ENCODE measurements around the gene ACOT13.

Gene ACOT13

DNA sequence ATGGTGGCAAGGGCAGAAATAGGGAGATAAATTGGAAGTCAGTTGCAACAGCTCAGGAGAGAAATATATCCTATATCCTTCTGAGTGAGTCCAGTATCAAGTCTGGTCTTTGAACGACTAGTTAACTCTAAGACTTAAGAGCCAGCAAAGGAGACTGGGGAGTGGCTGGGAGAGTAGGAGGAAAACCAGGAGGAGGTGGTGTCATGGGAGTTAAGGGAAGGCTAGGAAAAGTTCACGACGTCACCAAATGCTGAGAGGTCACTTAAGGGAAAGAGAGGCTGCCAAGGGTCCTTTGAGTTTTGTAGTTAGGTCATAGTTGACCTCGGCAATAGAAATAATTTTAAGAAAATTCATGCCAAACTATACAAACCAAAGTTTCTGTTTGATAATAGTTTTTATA is 25.1 kb downstream of the ACOT13 start:
- TF ChIP-seq TAF1 (IDR thresholded peaks at IDR 0.05; ENCODE audit: low read depth) (no peak), ZBTB7A (IDR thresholded peaks at IDR 0.05; ENCODE audit: low read depth) (no peak), CEBPB (IDR thresholded peaks at IDR 0.05) (no peak), FOXM1 (IDR thresholded peaks at IDR 0.05; ENCODE audit: borderline replicate concordance, low read depth) (no peak), EP300 (IDR thresholded peaks at IDR 0.05; ENCODE audit: borderline replicate concordance) (no peak), TCF12 (IDR thresholded peaks at IDR 0.05; ENCODE audit: low read depth) (no peak), NFIC (IDR thresholded peaks at IDR 0.05) (no peak), YY1 (IDR thresholded peaks at IDR 0.05; ENCODE audit: low read depth) (no peak), TEAD4 (IDR thresholded peaks at IDR 0.05) (no peak), CREB1 (IDR thresholded peaks at IDR 0.05; ENCODE audit: low read depth) (no peak), EGR1 (IDR thresholded peaks at IDR 0.05) (no peak), RAD21 (IDR thresholded peaks at IDR 0.05; ENCODE audit: low read depth) (no peak)
- TF ChIP-seq, protein P1, sequence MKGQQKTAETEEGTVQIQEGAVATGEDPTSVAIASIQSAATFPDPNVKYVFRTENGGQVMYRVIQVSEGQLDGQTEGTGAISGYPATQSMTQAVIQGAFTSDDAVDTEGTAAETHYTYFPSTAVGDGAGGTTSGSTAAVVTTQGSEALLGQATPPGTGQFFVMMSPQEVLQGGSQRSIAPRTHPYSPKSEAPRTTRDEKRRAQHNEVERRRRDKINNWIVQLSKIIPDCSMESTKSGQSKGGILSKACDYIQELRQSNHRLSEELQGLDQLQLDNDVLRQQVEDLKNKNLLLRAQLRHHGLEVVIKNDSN (IDR thresholded peaks at IDR 0.05), result no peak
- TF ChIP-seq, protein P2, sequence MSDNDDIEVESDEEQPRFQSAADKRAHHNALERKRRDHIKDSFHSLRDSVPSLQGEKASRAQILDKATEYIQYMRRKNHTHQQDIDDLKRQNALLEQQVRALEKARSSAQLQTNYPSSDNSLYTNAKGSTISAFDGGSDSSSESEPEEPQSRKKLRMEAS (IDR thresholded peaks at IDR 0.05), result no peak
- TF ChIP-seq, protein P3, sequence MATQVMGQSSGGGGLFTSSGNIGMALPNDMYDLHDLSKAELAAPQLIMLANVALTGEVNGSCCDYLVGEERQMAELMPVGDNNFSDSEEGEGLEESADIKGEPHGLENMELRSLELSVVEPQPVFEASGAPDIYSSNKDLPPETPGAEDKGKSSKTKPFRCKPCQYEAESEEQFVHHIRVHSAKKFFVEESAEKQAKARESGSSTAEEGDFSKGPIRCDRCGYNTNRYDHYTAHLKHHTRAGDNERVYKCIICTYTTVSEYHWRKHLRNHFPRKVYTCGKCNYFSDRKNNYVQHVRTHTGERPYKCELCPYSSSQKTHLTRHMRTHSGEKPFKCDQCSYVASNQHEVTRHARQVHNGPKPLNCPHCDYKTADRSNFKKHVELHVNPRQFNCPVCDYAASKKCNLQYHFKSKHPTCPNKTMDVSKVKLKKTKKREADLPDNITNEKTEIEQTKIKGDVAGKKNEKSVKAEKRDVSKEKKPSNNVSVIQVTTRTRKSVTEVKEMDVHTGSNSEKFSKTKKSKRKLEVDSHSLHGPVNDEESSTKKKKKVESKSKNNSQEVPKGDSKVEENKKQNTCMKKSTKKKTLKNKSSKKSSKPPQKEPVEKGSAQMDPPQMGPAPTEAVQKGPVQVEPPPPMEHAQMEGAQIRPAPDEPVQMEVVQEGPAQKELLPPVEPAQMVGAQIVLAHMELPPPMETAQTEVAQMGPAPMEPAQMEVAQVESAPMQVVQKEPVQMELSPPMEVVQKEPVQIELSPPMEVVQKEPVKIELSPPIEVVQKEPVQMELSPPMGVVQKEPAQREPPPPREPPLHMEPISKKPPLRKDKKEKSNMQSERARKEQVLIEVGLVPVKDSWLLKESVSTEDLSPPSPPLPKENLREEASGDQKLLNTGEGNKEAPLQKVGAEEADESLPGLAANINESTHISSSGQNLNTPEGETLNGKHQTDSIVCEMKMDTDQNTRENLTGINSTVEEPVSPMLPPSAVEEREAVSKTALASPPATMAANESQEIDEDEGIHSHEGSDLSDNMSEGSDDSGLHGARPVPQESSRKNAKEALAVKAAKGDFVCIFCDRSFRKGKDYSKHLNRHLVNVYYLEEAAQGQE (IDR thresholded peaks at IDR 0.05; ENCODE audit: low read depth), result no peak

DNA sequence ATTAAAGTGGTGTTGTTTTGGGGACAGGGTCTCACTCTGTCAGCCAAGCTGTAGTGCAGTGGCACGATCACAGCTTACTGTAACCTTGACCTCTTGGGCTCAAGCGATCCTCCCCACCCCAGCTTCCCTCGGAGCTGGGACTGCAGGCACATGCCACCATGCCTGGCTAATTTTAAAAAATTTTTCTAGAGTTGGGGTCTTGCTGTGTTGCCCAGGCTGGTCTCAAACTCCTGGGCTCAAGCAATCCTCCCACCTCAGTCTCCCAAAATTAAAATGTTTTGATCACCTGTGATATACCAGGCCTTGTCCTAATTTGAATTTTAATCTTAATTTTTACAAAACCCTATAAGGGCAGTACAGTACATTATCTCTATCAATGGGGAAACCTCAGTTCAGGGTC is 25.5 kb downstream of the ACOT13 start:
- TF ChIP-seq, protein P1 (IDR thresholded peaks at IDR 0.05), result no peak
- TF ChIP-seq CREB1 (IDR thresholded peaks at IDR 0.05; ENCODE audit: low read depth) (no peak), FOXM1 (IDR thresholded peaks at IDR 0.05; ENCODE audit: borderline replicate concordance, low read depth) (no peak), RAD21 (IDR thresholded peaks at IDR 0.05; ENCODE audit: low read depth) (no peak), NFIC (IDR thresholded peaks at IDR 0.05) (no peak), TEAD4 (IDR thresholded peaks at IDR 0.05) (no peak), EGR1 (IDR thresholded peaks at IDR 0.05) (no peak), TAF1 (IDR thresholded peaks at IDR 0.05; ENCODE audit: low read depth) (no peak), EP300 (IDR thresholded peaks at IDR 0.05; ENCODE audit: borderline replicate concordance) (no peak), YY1 (IDR thresholded peaks at IDR 0.05; ENCODE audit: low read depth) (no peak), CEBPB (IDR thresholded peaks at IDR 0.05) (no peak), TCF12 (IDR thresholded peaks at IDR 0.05; ENCODE audit: low read depth) (no peak), ZBTB7A (IDR thresholded peaks at IDR 0.05; ENCODE audit: low read depth) (no peak)
- TF ChIP-seq, protein P3 (IDR thresholded peaks at IDR 0.05; ENCODE audit: low read depth), result no peak
- TF ChIP-seq, protein P2 (IDR thresholded peaks at IDR 0.05), result no peak

DNA sequence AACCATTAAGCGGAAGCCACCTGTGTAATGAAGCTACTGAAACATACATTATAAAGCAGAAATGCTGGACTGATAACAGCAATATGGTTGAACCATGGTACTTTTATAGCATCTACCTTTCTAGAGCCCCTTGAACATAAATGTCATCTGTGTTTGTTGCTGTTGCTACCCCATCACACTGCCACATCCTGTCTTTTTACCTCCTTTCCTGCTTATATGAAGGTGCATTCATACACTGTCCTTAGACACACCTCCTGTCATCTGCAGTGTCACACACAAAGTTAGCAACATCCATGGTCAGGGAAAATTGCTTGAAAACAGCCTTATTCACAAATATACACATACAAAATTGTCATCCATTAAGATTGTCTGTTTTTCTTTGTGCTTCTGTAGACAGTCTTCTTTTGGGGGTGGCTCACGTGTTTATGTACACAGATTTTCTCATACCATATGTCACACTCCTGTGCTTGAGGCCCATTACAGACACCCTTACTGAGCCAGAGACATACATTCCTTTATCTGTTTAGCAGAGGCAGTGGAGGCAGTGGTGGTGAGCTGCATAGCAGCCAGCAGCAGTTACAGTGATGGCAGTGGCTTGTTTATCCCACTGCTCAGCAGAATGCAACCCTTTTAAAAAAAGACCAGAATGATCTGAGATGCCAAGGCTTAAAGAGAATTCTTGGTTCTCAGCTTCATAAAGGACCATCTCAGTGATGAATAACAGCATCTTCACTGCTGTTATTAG is 26.1 kb downstream of the ACOT13 start:
- TF ChIP-seq, protein P2 (IDR thresholded peaks at IDR 0.05), result no peak
- no peak for TF ChIP-seq CEBPB (IDR thresholded peaks at IDR 0.05)
- TF ChIP-seq, protein P1 (IDR thresholded peaks at IDR 0.05), result no peak
- TF ChIP-seq EGR1 (IDR thresholded peaks at IDR 0.05), result no peak
- TF ChIP-seq ZBTB7A (IDR thresholded peaks at IDR 0.05; ENCODE audit: low read depth), result no peak
- TF ChIP-seq TAF1 (IDR thresholded peaks at IDR 0.05; ENCODE audit: low read depth), result no peak
- TF ChIP-seq TCF12 (IDR thresholded peaks at IDR 0.05; ENCODE audit: low read depth), result no peak
- no peak for TF ChIP-seq EP300 (IDR thresholded peaks at IDR 0.05; ENCODE audit: borderline replicate concordance)
- no peak for TF ChIP-seq RAD21 (IDR thresholded peaks at IDR 0.05; ENCODE audit: low read depth)
- TF ChIP-seq FOXM1 (IDR thresholded peaks at IDR 0.05; ENCODE audit: borderline replicate concordance, low read depth), result no peak
- TF ChIP-seq YY1 (IDR thresholded peaks at IDR 0.05; ENCODE audit: low read depth), result no peak

DNA sequence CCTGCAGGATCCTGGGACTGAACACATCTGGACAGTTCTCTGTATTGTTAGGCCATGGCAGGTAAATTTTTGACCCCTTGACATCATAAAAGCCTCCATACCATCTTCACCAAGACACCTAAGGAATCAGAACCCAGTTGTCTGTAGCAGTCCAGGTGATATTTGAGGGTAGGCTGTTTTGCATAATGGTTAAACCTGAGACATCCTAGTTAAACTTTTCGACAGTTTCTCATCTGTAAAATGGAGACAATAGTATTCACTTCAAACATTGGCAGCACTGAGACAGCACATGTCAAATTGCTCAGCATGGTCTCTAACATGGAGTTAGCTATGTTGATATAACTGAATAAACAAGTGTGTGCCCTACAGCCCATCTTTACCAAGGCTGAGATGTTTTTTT is 27.3 kb downstream of the ACOT13 start:
- TF ChIP-seq TCF12 (IDR thresholded peaks at IDR 0.05; ENCODE audit: low read depth) (no peak), RAD21 (IDR thresholded peaks at IDR 0.05; ENCODE audit: low read depth) (no peak), EP300 (IDR thresholded peaks at IDR 0.05; ENCODE audit: borderline replicate concordance) (no peak), CREB1 (IDR thresholded peaks at IDR 0.05; ENCODE audit: low read depth) (no peak), EGR1 (IDR thresholded peaks at IDR 0.05) (no peak), TAF1 (IDR thresholded peaks at IDR 0.05; ENCODE audit: low read depth) (no peak), FOXM1 (IDR thresholded peaks at IDR 0.05; ENCODE audit: borderline replicate concordance, low read depth) (no peak), ZBTB7A (IDR thresholded peaks at IDR 0.05; ENCODE audit: low read depth) (no peak), TEAD4 (IDR thresholded peaks at IDR 0.05) (no peak), YY1 (IDR thresholded peaks at IDR 0.05; ENCODE audit: low read depth) (no peak), CEBPB (IDR thresholded peaks at IDR 0.05) (no peak), NFIC (IDR thresholded peaks at IDR 0.05) (no peak)
- TF ChIP-seq, protein P1 (IDR thresholded peaks at IDR 0.05), result no peak
- TF ChIP-seq, protein P2 (IDR thresholded peaks at IDR 0.05), result no peak
- TF ChIP-seq, protein P3 (IDR thresholded peaks at IDR 0.05; ENCODE audit: low read depth), result no peak

All from Ishikawa (cell line).